ENCODE data around the gene NUP107.

DNA sequence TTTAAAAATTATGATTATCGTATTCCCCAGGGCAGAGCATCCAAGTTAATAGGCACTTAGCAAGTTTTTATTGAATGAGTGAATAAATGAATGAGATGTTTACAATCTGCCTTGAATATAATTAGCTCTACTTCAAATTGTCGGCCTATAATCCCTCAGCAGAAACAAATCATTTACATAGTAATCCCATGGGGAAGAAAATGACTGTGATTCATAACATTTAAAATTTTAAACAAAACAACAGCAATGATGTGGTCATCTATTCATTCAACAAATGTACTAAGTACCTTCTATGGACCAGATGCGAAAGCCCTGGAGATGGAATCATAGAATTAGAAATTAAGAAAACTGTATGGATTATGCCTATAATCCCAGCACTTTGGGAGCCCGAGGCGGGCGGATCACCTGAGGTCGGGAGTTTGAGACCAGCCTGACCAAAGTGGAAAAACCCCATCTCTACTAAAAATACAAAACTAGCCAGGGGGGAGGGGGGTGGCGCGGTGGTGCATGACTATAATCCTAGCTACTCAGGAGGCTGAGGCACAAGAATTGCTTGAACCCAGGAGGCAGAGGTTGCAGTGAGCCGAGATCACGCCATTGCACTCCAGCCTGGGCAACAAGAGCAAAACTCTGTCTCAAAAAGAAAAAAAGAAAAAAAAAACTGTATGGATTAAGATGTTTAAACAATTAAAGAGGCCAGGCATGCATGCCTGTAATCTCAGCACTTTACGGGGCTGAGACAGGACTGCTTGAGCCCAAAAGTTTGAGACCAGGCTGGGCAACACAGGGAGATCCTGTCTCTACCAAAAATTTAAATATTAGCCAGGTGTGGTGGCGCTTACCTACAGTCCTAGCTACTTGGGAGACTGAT lies 103.5 kb downstream of the NUP107 start:
- TF ChIP-seq, protein P1, sequence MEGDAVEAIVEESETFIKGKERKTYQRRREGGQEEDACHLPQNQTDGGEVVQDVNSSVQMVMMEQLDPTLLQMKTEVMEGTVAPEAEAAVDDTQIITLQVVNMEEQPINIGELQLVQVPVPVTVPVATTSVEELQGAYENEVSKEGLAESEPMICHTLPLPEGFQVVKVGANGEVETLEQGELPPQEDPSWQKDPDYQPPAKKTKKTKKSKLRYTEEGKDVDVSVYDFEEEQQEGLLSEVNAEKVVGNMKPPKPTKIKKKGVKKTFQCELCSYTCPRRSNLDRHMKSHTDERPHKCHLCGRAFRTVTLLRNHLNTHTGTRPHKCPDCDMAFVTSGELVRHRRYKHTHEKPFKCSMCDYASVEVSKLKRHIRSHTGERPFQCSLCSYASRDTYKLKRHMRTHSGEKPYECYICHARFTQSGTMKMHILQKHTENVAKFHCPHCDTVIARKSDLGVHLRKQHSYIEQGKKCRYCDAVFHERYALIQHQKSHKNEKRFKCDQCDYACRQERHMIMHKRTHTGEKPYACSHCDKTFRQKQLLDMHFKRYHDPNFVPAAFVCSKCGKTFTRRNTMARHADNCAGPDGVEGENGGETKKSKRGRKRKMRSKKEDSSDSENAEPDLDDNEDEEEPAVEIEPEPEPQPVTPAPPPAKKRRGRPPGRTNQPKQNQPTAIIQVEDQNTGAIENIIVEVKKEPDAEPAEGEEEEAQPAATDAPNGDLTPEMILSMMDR (IDR thresholded peaks at IDR 0.05): no peak
- TF ChIP-seq POLR2A (IDR thresholded peaks at IDR 0.05): no peak
